Breast epithelium (tissue), 4 donors: ENCODE measurements around the gene CDH4. TPM values are rescaled to one million over a fixed set of nuclear protein-coding genes. Genes with fewer than 3 reads are reported as not detected.

Experiments used
- DNase-seq, 2 donors: peaks; one replicate each; pipeline ENCODE4 v3.0.0-alpha.2; 2019; ENCODE audit warnings: low spot score in 2 of 2
- H3K27ac ChIP-seq, 2 donors: fragments of 200-600 bp; sonication (generic) in 1 of 2; one replicate each; pipeline ENCODE4 v1.5.1; 2016 to 2019; ENCODE audit warnings: mild to moderate bottlenecking in 1 of 2
- H3K27me3 ChIP-seq, 2 donors: fragments of 200-600 bp; sonication (generic) in 1 of 2; one replicate each; pipeline versions ENCODE4 v1.5.1 to v1.6.0; 2017 to 2019; ENCODE audit warnings: control low read depth in 1 of 2, mild to moderate bottlenecking in 1 of 2
- H3K36me3 ChIP-seq: fragments of 200-600 bp; one replicate; pipeline ENCODE4 v1.5.1; 2019
- H3K4me1 ChIP-seq, 2 donors: fragments of 200-600 bp; sonication (generic); one replicate each; pipeline ENCODE4 v1.5.1; 2016 to 2019; ENCODE audit warnings: control low read depth in 1 of 2
- H3K4me3 ChIP-seq, 3 donors: fragments of 200-600 bp; sonication (generic); 1 replicate in 2 of 3; 2 replicates in 1 of 3; pipeline ENCODE4 v1.5.1; 2016 to 2019; ENCODE audit warnings: mild to moderate bottlenecking in 3 of 3, moderate library complexity in 2 of 3
- H3K9me3 ChIP-seq, 2 donors: fragments of 200-600 bp; sonication (generic) in 1 of 2; one replicate each; pipeline ENCODE4 v1.5.1; 2016 to 2019; ENCODE audit warnings: control low read depth in 1 of 2
- CTCF ChIP-seq, 3 donors: fragments of 450-650 bp; IDR thresholded peaks; one replicate each; pipeline ENCODE4 v1.5.1; 2016 to 2017; ENCODE audit warnings: antibody characterized with exemption in 3 of 3, mild to moderate bottlenecking in 3 of 3, moderate library complexity in 3 of 3
- POLR2A ChIP-seq: fragments of 450-650 bp; IDR thresholded peaks from one replicate; pipeline ENCODE4 v1.6.1; 2016; ENCODE audit warnings: antibody characterized with exemption, mild to moderate bottlenecking, moderate library complexity
- POLR2AphosphoS5 ChIP-seq, 3 donors: sonication (generic); formaldehyde crosslinking; IDR thresholded peaks; one replicate each; pipeline ENCODE4 v1.6.1; 2017; ENCODE audit warnings: antibody characterized with exemption in 3 of 3
- intact Hi-C: fragments of 100-400 bp; cut with DNase I; formaldehyde crosslinking; loops from one replicate; pipeline ENCODE4 v1.15.1; 2023; ENCODE audit warnings: low total_unique reads
- total RNA-seq, 3 donors: library from RNA; depleted of rRNA; stranded (reverse); fragments of >200 nt; gene quantifications; one replicate each; pipeline ENCODE4 v1.1.0, GENCODE V29; 2016

Gene CDH4
- total RNA-seq, 3 donors from 2014 or later, result under 0.01 TPM; not detected in 2

GRCh38 chr20:61598586-61598985, 346.5 kb downstream of the CDH4 start:
- no peak for DNase-seq
- Histone ChIP-seq H3K4me3 (no peak overlapping the region), H3K27me3 (peaks cover 0 to 6% of the 10 kb centered on the region in 2 donors), H3K4me1 (no peaks in the 10 kb centered on the region), H3K36me3 (no peaks in the 10 kb centered on the region), H3K9me3 (peaks cover 26 to 29% of the 10 kb centered on the region in 2 donors), H3K27ac (no peak overlapping the region)
- intact Hi-C loops, result no loop called here
- TF ChIP-seq POLR2A (no peak), POLR2AphosphoS5 (IDR thresholded peaks at IDR 0.05) (no peak), CTCF (IDR thresholded peaks at IDR 0.05) (no peak)

- no peak for TF ChIP-seq CTCF (IDR thresholded peaks at IDR 0.05)
- no peak for TF ChIP-seq POLR2A
- TF ChIP-seq POLR2AphosphoS5 (IDR thresholded peaks at IDR 0.05), result no peak
- H3K9me3 ChIP-seq, result peaks cover 28 to 29% of the 10 kb centered on the region in 2 donors
- H3K4me1 ChIP-seq, result no peaks in the 10 kb centered on the region
- peaks cover 0 to 6% of the 10 kb centered on the region in 2 donors for H3K27me3 ChIP-seq
- no peak for DNase-seq
- no peaks in the 10 kb centered on the region for H3K36me3 ChIP-seq
- intact Hi-C loops, result no loop called here
- no peak overlapping the region for H3K27ac ChIP-seq
- no peak overlapping the region for H3K4me3 ChIP-seq
Observed at GRCh38 chr20:61599061-61599531, 347.0 kb downstream of the CDH4 start.

- Histone ChIP-seq H3K27ac (no peak overlapping the region), H3K27me3 (peaks cover 0 to 6% of the 10 kb centered on the region in 2 donors), H3K36me3 (no peaks in the 10 kb centered on the region), H3K4me3 (no peak overlapping the region), H3K9me3 (peaks cover 28 to 29% of the 10 kb centered on the region in 2 donors), H3K4me1 (no peaks in the 10 kb centered on the region)
- intact Hi-C loops, result no loop called here
- no peak for DNase-seq
- no peak for TF ChIP-seq POLR2AphosphoS5 (IDR thresholded peaks at IDR 0.05)
- no peak for TF ChIP-seq POLR2A
- no peak for TF ChIP-seq CTCF (IDR thresholded peaks at IDR 0.05)
Observed at GRCh38 chr20:61599541-61599992, 347.5 kb downstream of the CDH4 start.

- Histone ChIP-seq H3K27me3 (peaks cover 0 to 6% of the 10 kb centered on the region in 2 donors), H3K4me3 (no peak overlapping the region), H3K27ac (no peak overlapping the region), H3K36me3 (no peaks in the 10 kb centered on the region), H3K4me1 (no peaks in the 10 kb centered on the region), H3K9me3 (peaks cover 28 to 29% of the 10 kb centered on the region in 2 donors)
- intact Hi-C loops, result no loop called here
- no peak for TF ChIP-seq POLR2AphosphoS5 (IDR thresholded peaks at IDR 0.05)
- TF ChIP-seq POLR2A, result no peak
- no peak for TF ChIP-seq CTCF (IDR thresholded peaks at IDR 0.05)
- DNase-seq, result no peak
Observed at GRCh38 chr20:61600016-61600415, 348.0 kb downstream of the CDH4 start.

- no peak for TF ChIP-seq POLR2A
- TF ChIP-seq CTCF (IDR thresholded peaks at IDR 0.05), result no peak
- no peak for TF ChIP-seq POLR2AphosphoS5 (IDR thresholded peaks at IDR 0.05)
- Histone ChIP-seq H3K36me3 (no peaks in the 10 kb centered on the region), H3K4me1 (no peaks in the 10 kb centered on the region), H3K27me3 (peaks cover 0 to 6% of the 10 kb centered on the region in 2 donors), H3K27ac (no peak overlapping the region), H3K4me3 (no peak overlapping the region), H3K9me3 (peaks cover 21 to 22% of the 10 kb centered on the region in 2 donors)
- intact Hi-C loops, result no loop called here
- no peak for DNase-seq
Observed at GRCh38 chr20:61601361-61601760, 349.3 kb downstream of the CDH4 start.
